Putamen (tissue), 1 donor: ENCODE data around the gene MN1.

Experiments
- DNase-seq: peaks from one replicate; pipeline ENCODE4 v3.0.0-alpha.2; 2016; ENCODE audit warnings: low spot score

MN1 gene

DNA sequence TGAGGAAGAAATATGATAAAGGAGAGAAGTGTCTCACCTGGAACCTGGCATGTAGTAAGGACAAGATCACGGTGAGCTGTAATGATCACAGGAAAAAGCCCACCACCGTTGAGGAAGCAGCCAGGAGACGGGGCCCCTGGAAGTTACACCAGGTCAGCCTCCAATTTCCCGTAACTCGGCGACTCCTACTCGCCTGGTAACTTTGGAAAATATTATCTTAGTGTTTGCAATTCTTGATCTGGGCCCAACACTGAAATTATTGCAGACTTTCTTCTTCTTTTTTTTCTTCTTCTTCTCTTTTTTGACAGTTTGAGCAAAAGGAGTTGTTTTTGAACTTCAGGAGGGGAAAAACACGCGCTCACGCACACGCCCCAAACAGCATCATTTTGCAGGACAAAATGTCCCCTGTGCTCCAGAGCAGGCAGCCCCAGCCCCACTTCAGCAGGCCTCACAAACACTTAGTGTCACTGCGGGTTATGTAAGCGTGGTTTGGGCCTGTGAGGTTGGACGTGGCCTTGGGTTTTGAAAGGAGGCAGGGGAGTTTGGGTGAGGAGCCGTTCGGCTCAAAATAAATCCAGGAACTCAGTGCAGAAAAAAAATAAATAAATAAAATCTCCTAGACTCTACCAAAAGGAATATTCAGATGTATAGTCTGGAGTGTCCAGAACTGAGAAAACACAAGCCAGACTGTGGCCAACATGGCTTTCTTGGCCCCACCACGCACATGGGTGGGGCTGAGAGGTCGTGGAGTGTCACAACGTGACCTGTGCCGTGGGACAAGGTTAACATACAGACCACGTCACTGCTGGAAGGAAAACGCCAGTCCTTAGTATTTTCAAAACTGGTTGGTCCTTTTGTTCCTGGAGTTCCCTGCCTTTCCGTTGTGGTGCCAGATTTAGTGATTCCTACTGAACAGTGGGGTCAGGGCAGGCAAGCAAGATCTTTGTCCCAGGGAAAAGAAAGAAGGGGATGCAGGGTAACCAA is 26.3 kb upstream of the MN1 start:
- no peak for DNase-seq

DNA sequence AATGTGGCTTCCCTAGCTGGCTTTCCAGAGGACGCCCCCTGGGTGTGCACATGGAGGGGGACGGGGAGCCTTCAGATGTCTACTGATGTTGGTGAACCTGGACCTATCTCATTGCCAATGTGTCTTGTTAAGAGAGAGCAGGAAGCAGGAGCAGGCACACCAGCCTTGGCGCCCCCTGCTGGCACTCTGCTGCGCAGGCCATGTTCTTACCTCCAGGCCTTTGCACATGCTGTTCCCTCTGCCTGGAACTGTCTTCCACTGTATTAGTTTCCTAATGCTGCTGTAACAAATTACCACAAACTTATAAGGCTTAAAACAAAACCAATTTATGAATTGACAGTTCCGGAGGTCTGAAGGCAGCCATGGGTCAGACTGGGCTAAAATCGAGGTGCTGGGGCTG is 23.6 kb upstream of the MN1 start:
- DNase-seq: no peak

GRCh38 chr22:27823221-27823620 is 21.7 kb upstream of the MN1 start:
- DNase-seq: no peak

DNA sequence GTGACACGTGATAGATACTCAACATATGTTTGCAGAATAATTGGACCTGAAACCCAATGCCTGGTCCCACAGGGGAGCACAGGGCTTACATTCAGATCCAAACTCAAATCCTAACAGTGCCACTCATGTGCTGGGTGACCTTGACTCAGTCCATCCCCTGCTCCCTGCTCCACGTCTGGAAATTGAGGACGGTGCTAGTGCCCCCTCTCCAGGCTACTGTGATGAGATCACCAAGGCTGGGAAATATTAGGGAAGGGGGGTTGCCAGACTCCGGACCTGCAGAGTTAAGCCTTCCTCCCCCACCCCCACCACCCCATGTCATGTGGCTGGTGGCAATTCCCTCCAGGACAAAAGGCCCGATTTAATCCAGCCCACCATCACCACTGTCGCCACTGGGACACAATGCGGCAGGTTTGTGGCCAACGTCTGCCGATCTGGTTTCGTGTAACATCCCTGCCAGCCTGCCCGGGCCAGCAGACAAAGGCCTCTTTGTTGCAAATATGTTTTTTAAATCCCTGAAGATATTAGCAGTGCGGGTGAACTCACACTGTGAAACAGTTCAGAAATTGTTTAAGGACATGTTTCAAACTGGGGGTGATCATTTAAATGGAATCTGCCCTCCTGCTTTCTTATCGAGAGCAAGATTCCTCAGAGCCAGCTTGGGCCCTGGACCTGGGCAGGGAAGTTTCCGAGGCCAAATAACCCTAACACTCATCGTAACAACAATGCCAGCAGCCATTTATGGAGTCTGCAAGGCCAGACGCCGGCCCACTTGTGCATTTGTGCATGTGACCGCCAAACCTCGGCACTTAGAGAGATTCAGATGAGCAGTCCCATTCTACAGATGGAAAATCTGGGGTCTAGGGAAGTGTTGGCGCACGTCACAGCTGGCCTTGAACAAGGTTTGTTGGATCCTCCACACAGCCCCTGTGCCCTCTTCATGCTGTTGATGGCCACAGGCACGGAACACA is 19.6 kb upstream of the MN1 start:
- DNase-seq: no peak

DNA sequence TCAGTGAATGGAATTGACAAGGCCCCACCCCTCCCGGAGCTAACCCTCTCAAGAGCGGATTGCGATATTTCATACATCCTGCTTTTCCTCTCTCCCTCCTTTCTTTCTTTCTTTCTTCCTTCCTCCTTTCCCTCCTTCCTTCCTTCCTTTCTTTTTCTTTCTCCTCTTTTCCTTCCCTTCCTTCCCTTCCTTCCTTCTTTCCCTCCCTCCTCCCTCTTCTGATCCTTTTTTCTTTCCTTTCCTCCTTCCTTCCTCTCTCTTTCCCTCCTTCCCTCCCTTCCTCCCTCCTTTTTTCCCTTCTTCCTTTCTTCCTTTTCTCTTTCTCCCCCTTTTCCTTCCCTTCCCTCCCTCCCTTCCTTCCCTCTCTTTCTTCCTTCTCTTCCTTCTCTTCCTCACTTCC is 15.0 kb upstream of the MN1 start:
- no peak for DNase-seq

GRCh38 chr22:27815826-27816530 is 14.4 kb upstream of the MN1 start:
- no peak for DNase-seq

DNA sequence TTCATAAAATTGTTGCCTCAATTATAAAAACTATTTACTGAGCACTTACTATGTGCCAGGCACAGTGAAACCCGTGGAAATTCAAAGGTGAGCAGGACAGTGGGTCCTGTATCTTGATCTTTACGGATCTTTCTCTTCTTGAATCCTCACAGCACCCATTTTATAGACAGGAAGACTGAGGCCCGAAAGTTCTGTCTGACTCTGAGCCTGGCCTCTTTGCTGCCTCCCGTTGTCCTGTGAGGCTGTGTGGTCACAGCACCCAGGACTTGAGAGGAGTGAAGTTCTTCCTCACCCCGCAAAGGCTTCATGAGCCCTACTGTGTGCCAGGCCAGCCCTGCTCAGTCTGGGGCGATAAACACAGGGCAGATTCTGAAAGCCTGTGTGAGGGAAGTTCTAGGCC is 13.4 kb upstream of the MN1 start:
- no peak for DNase-seq

- no peak for DNase-seq
These were observed 10.2 kb upstream of the MN1 start for GRCh38 chr22:27811778-27812177.

DNA sequence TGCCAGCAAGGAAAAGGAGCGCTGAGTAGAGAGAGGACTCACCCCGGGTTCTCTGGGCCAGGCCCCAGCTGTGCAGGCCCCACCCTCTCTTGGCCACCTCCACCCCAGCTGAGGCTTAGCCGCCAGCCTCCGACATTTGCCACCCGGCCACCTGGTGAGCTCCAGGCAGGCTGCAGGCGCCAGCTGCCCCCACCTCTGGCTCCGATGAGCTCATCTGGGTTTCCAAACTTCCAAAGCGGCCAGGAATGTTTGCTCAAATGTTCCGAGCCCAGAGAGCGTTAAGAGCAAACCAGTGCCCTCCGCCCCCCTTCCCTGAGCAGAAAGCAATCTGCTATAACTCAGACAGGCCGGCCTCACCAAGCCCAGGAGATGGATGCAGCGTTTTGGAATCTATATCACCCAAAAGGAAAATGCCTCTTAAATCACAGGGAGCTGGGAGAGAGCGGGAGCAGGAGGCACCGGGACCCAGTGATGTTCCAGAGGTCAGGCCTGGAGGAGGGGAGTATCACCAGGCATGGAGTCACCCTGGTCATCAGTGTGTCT is 9.1 kb upstream of the MN1 start:
- no peak for DNase-seq

GRCh38 chr22:27809700-27810608 is 8.4 kb upstream of the MN1 start:
- DNase-seq: no peak

DNA sequence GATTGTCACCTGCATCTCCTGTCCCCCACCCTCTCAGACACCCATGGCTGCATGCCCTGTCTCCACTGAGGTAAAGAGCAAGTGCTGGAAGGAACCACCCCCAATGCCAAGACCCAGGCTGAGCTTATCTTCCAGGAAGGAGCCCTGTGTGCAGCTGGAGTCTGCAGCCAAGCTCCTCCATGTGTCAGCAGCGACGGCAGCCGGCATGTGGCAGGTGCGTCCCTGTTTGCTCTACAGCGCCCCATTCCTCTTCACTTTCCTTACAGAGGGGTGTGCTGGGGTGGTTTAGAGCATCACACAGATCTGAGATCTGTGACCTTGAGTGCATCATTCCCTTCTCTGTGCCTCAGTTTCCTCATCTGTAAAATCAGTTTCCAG is 7.7 kb upstream of the MN1 start:
- DNase-seq: no peak

DNA sequence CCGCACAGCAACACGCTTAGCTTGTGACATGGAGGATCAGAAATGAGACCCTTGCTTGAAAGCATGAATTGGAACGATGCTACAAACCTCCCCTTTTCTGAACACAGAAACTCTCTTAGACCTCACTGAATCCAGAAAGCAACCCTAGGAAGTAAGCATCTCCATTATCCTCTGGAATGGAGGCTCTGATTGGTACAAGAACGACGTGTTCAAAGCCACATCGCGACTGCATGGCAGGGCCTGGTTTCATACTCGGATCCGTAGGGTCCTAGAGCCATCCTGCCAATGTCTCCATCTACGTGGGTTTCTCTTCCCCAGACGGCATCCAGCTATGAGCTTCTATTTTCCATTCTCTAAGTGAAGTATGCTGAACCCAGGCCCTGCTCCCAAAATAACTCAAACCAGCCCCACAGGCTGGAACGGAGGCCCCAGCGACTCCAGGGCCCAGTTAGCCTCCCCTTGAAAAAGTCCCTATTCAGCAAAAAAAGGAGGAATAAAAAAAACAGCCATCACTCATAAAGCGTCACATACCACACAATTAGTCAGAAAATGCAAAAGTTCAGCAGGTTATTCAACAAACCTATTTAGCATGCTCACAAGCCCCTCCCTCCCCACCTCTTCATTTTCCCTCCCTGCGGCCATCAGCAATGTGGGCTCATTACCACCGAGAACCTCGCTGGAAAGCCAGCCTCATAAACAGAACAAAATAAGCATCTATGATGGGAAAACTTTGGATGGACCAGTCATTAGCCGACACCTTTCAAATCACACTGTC is 7.1 kb upstream of the MN1 start:
- DNase-seq: no peak

- DNase-seq: no peak
These were observed 4.3 kb upstream of the MN1 start for GRCh38 chr22:27805841-27806240.

- DNase-seq: peak; percentile 83
These were observed 3.1 kb upstream of the MN1 start for GRCh38 chr22:27804470-27805297.

DNA sequence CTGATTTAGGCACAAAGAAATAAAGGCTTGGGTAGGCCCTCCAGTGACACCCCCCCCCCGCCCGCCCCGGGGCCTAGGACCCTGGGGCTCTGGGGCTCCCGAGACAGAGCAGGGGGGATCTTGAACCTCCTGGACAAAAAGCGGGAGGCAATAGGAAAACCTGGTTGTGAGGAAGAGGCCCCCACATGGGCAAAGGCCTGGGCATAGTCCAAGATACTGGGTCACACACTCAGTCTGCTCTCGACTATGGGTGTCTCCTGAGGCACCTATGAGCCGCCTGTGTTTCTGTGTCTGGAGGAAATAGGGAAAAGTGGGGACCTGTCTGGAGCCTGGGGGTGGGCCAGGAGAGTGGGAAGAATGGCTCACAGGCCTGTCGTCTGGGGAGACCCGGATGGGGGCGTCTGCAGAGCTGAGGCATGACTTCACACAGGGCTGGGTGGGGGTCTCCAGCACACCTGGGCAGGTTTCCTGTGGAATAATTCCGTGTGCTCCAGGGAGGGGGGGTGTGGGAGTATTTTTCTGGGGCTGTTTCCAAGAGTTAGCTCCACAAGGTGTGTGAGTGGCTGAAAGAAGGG is 2.4 kb upstream of the MN1 start:
- DNase-seq: no peak

- no peak for DNase-seq
These were observed 954 bp upstream of the MN1 start for GRCh38 chr22:27802346-27803073.

DNA sequence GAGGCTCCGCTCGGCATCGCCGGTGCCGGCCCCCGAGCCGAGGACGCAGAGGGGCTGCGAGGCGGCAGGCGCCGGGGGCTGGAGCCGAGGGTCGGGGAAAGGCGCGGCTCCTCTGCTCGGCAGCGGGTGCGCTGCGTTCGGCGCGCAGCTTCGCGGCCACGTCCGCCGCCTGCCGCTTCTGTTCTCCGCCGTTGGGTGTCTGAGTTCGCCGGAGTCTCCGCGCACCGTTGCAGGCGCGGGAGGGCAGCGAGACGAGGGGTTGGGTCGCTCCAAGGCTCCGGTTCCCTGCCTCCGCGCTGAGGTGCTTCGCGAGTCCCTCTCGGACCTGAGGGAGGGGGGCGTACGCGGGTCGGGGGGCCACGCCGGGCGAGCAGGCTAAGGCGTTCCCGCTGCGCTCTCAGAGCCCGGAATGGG is 347 bp downstream of the MN1 start:
- no peak for DNase-seq
